Chondrocyte (in vitro differentiated cells): ENCODE measurements around the gene AMDHD2. TPM values are rescaled to one million over a fixed set of nuclear protein-coding genes. Genes with fewer than 3 reads are reported as not detected.

Experiments
- DNase-seq: peaks from one replicate; pipeline ENCODE4 v3.0.0; 2021; ENCODE audit warnings: mixed read lengths, low spot score
- H3K27ac Mint-ChIP-seq: one replicate; pipeline ENCODE4 v1.8.0; 2021; ENCODE audit warnings: mild to moderate bottlenecking, moderate library complexity, mixed read lengths; ENCODE audit not compliant: unreplicated experiment
- H3K27me3 Mint-ChIP-seq: 2 replicates; pipeline ENCODE4 v1.8.0; 2021; ENCODE audit warnings: low read depth, mixed read lengths
- H3K36me3 Mint-ChIP-seq: 2 replicates; pipeline ENCODE4 v1.8.0; 2021; ENCODE audit warnings: low read depth, mixed read lengths
- H3K4me1 Mint-ChIP-seq: 2 replicates; pipeline ENCODE4 v1.8.0; 2021; ENCODE audit warnings: low read depth, mild to moderate bottlenecking, mixed read lengths
- H3K4me3 Mint-ChIP-seq: one replicate; pipeline ENCODE4 v1.8.0; 2021; ENCODE audit warnings: mild to moderate bottlenecking, moderate library complexity, mixed read lengths; ENCODE audit not compliant: unreplicated experiment
- H3K9me3 Mint-ChIP-seq: 2 replicates; pipeline ENCODE4 v1.8.0; 2021; ENCODE audit warnings: low read depth, mixed read lengths
- CTCF ChIP-seq: fragments of 200-600 bp; sonication (generic); IDR thresholded peaks from 2 replicates; pipeline ENCODE4 v1.5.0; 2021; ENCODE audit warnings: antibody characterized with exemption, mild to moderate bottlenecking, moderate library complexity
- total RNA-seq: library from RNA; stranded (reverse); gene quantifications from 3 replicates; pipeline ENCODE4 v1.2.1, GENCODE V29; 2021

The AMDHD2 gene
- total RNA-seq, 1 donor from 2014 or later, result 37.0 TPM

GRCh38 chr16:2480948-2481347 lies 39.2 kb upstream of the AMDHD2 start:
- no peak overlapping the region for H3K4me3 Mint-ChIP-seq
- TF ChIP-seq CTCF, result no peak

DNA sequence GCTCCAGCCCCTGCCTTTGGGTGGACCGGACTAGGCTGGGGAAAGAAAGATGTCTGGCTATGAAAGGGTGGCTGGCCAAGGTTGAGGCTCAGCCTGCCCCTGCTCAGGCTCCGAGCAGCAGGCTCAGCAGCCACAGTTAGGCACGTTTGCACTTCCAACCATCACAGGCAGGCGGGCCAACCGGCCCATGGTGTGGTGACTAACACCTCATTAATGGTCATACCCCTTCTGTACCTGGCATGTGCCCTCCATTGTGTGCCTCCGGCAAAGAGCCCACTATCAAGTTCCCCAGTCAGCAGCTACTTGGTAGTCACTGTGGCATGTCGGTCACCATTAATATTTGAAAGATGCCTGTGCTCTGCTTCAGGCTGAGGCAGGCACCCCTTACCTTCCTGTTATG lies 38.5 kb upstream of the AMDHD2 start:
- Mint-ChIP-seq H3K4me3 (no peak overlapping the region), H3K9me3 (no peaks in the 10 kb centered on the region), H3K27ac (no peak overlapping the region), H3K36me3 (peaks cover 1% of the 10 kb centered on the region), H3K4me1 (peaks cover 16% of the 10 kb centered on the region), H3K27me3 (no peaks in the 10 kb centered on the region)
- no peak for DNase-seq
- TF ChIP-seq CTCF, result no peak

More at GRCh38 chr16:2480948-2481347, 39.2 kb upstream of the AMDHD2 start:
- no peaks in the 10 kb centered on the region for H3K9me3 Mint-ChIP-seq
- no peaks in the 10 kb centered on the region for H3K27me3 Mint-ChIP-seq
- no peak for DNase-seq
- H3K36me3 Mint-ChIP-seq, result peaks cover 1% of the 10 kb centered on the region
- peaks cover 19% of the 10 kb centered on the region for H3K4me1 Mint-ChIP-seq
- no peak overlapping the region for H3K27ac Mint-ChIP-seq

- H3K27ac Mint-ChIP-seq, result no peak overlapping the region
- H3K4me1 Mint-ChIP-seq, result peaks cover 20% of the 10 kb centered on the region
- H3K9me3 Mint-ChIP-seq, result no peaks in the 10 kb centered on the region
- DNase-seq, result no peak
- H3K4me3 Mint-ChIP-seq, result no peak overlapping the region
- H3K36me3 Mint-ChIP-seq, result peaks cover 1% of the 10 kb centered on the region
- H3K27me3 Mint-ChIP-seq, result no peaks in the 10 kb centered on the region
- TF ChIP-seq CTCF, result no peak
These were observed 37.9 kb upstream of the AMDHD2 start for GRCh38 chr16:2482249-2482648.

DNA sequence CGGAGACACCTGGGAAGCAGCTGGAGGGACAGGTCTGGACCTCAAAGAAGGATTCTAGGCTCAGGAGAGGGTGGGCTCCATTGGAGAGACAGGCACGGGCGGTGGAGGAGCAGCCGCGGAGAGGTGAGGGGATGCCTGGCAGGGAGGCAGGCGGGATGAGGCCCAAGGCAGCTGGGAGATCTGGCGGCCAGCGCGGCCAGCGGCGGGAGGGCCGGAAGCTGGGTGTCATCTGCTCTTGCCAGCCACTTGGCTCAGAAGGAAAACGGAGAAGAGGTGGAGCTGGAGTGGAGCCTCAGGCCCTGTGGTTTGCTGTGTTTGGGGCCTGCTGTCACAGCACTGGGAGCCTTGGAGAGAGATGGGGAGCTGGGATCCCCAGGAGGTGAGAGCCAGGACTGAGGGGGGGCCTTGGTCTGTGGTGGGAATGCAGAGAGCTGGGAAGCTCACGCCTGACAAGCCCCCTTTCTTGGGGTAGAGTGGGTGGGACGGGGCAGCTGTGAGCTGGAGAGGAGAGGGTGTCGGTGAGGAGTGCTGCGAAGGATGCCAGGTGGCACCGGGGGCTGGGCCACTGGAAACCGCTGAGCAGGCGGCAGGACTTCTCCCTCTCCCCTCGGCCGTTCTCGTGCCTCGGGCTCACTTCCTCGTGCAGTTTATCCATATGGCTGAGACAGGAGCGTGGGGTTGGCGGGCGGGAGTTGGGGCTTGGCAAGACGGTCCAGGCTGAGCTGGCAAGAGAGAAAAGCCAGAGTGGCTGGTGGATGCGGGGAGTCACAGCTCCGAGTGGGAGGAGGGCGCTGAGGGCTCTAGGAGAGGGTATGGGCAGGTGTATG lies 37.2 kb upstream of the AMDHD2 start:
- Mint-ChIP-seq H3K4me1 (peaks cover 20% of the 10 kb centered on the region), H3K27me3 (no peaks in the 10 kb centered on the region), H3K27ac (peak overlapping the region; percentile 76), H3K4me3 (peak overlapping the region; percentile 53), H3K36me3 (peaks cover 1% of the 10 kb centered on the region), H3K9me3 (no peaks in the 10 kb centered on the region)
- no peak for DNase-seq
- TF ChIP-seq CTCF, result no peak

DNA sequence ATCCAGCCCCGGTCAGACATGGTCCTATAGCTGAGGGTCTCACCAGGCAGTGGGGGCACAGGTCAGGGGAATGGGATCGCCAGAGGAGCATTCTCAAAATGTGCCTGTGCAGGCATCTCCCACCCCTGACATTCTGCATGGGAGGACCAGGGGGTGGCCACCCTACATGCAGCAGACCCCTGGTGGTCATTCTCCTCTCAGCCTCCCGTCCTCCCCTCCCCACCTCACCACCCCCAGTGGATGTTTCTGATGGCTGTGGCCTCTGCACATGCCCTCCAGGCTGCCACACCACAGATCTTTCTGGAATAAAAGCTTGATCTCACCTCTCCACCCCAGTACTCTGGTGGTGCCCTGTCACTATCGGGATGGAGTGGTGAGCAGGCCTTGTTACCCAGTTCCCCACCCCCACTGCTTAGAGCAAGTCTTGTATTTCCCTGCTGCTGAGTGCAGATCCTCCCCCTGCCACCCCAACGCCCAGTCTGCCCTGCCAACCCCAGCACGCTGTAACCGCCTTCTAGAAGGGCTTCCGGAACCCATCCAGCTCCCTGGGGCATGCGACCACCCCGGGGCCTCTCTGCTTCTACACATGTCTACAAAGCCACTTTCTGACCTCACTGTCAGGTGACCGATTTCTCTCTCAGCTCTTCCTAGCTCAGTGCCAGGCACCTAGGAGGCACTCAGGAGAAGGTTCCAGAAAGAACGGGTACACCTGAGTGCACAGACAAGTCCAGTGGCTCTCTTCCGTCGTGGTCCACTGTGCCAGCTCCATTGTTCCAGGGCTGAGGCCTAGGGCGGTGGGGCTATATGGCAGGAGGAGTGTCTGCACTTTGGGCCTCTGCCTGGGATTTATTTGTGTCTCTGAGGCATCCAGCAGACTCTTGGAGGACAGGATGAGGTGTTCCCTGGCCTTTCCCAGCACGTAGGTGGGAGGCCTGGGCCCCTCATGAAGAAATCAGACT lies 36.0 kb upstream of the AMDHD2 start:
- no peak overlapping the region for H3K27ac Mint-ChIP-seq

More for the DNA sequence above, 36.0 kb upstream of the AMDHD2 start:
- no peak overlapping the region for H3K4me3 Mint-ChIP-seq
- H3K9me3 Mint-ChIP-seq, result no peaks in the 10 kb centered on the region
- no peak for DNase-seq
- peaks cover 1% of the 10 kb centered on the region for H3K36me3 Mint-ChIP-seq
- H3K4me1 Mint-ChIP-seq, result peaks cover 14% of the 10 kb centered on the region
- H3K27me3 Mint-ChIP-seq, result no peaks in the 10 kb centered on the region
- TF ChIP-seq CTCF, result no peak
